Keratinocyte (primary cell): ENCODE data around the gene TPRG1L.

ENCODE experiments used
- EZH2 ChIP-seq: IDR thresholded peaks from one replicate; pipeline ENCODE4 v1.6.1; 2012; ENCODE audit warnings: inconsistent platforms, mild to moderate bottlenecking, low read length, moderate library complexity
- TF ChIP-seq, protein P1 (sequence below), 3 experiments: IDR thresholded peaks in 1 of 3; conservative IDR thresholded peaks in 1 of 3; optimal IDR thresholded peaks in 1 of 3; 2 replicates in 2 of 3; 3 replicates in 1 of 3; pipeline versions ENCODE3 to v1.5.1; 2011; ENCODE audit warnings: low read length in 3 of 3, mild to moderate bottlenecking in 3 of 3, moderate library complexity in 2 of 3, control low read depth in 1 of 3, inconsistent platforms in 1 of 3; ENCODE audit not compliant: insufficient read depth in 2 of 3; ENCODE audit errors: extremely low read depth in 1 of 3

DNA sequence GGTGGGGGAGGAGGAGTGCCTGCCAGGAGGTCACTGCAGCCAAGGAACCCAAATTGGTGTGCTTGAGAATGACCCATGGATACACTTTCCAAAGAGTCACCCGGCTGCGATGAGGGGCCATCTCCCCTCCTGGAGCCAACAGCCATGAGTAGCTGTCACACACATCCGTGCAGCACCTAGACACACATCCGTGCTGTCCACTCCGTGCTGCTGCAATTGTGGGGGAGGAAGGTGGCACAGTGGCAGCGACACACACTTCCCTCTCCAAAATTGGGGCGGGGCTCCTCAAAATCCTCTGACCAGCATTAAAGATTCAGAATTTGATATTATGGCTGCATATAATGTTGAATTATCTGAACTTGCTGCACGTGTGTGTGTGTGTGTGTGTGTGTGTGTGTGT lies 43.3 kb downstream of the TPRG1L start:
- TF ChIP-seq, protein P1, sequence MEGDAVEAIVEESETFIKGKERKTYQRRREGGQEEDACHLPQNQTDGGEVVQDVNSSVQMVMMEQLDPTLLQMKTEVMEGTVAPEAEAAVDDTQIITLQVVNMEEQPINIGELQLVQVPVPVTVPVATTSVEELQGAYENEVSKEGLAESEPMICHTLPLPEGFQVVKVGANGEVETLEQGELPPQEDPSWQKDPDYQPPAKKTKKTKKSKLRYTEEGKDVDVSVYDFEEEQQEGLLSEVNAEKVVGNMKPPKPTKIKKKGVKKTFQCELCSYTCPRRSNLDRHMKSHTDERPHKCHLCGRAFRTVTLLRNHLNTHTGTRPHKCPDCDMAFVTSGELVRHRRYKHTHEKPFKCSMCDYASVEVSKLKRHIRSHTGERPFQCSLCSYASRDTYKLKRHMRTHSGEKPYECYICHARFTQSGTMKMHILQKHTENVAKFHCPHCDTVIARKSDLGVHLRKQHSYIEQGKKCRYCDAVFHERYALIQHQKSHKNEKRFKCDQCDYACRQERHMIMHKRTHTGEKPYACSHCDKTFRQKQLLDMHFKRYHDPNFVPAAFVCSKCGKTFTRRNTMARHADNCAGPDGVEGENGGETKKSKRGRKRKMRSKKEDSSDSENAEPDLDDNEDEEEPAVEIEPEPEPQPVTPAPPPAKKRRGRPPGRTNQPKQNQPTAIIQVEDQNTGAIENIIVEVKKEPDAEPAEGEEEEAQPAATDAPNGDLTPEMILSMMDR (optimal IDR thresholded peaks at IDR 0.05 in 1 of 3, IDR thresholded peaks at IDR 0.05 in 1 of 3, conservative IDR thresholded peaks at IDR 0.05 in 1 of 3; ENCODE audit: extremely low read depth in 1 of 3, insufficient read depth in 2 of 3, low read length in 3 of 3) = no peak
- TF ChIP-seq EZH2 = no peak
